ENCODE results near the gene WDR27.

GRCh38 chr6:169619650-169620049 lies 82.2 kb downstream of the WDR27 start:
- TF ChIP-seq CTCF (IDR thresholded peaks at IDR 0.05) (no peak), POLR2AphosphoS5 (IDR thresholded peaks at IDR 0.05) (no peak), POLR2A (IDR thresholded peaks at IDR 0.05) (no peak), EP300 (IDR thresholded peaks at IDR 0.05) (no peak)
